GM21737 (cell line): ENCODE data around the gene PDXK.
A peak's percentile ranks its signal among the peaks of the same experiment; 100 is the strongest.

Experiments used
- ATAC-seq: cut with Tn5 transposase; IDR thresholded peaks from one replicate; pipeline ENCODE4 v1.9.1; 2021; ENCODE audit warnings: mild to moderate bottlenecking, moderate library complexity; ENCODE audit not compliant: unreplicated experiment

PDXK gene

GRCh38 chr21:43779660-43780059, 60.7 kb downstream of the PDXK start:
- ATAC-seq, result no peak

- no peak for ATAC-seq
Observed at GRCh38 chr21:43781846-43782245, 62.9 kb downstream of the PDXK start.

DNA sequence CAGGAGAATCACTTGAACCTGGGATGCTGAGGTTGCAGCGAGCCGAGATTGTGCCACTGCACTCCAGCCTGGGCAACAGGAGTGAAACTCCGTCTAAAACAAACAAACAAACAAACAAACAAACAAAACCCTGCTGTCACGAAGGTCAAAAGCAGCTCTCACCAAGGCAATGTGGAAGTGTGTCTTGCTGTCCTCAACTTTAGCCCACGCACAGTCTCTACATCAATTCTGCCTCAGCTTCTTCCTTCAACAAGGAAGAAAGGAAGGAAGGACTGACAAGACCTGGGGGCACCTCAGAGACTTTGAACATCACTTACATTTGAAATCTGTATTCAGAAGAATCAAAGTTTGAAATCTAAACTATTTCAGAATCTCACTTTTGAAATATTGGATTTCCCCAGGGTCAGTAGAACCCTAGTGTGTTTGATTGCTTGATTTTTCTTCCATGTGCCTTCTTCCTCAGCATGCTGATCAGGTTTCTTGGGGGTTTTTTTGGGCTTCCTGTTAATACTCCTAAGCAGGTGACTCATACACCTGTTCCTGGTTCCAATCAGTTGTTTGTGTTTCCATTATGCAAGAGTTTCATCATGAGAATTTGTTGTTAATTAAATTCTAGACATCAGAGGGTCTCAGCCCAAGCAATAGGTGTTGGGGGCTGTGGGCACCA, 63.6 kb downstream of the PDXK start:
- ATAC-seq, result no peak

- no peak for ATAC-seq
Observed at GRCh38 chr21:43783098-43783700, 64.3 kb downstream of the PDXK start.

DNA sequence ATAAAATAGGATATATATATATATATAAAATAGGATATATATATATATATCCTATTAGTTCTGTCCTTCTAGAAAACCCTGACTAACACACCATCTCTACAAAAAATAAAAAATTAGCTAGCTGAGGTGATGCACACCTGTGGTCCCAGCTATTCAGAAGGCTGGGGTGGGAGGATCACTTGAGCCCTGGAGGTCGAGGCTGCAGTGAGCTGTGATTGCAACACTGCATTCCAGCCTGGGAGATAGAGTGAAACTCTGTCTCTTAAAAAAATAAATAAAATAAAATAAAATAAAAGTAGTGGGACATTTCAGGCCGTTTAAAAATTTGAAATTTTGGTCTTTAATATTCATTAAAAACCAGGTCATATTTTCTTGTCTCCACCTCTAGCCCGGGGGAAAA, 66.2 kb downstream of the PDXK start:
- ATAC-seq, result no peak

DNA sequence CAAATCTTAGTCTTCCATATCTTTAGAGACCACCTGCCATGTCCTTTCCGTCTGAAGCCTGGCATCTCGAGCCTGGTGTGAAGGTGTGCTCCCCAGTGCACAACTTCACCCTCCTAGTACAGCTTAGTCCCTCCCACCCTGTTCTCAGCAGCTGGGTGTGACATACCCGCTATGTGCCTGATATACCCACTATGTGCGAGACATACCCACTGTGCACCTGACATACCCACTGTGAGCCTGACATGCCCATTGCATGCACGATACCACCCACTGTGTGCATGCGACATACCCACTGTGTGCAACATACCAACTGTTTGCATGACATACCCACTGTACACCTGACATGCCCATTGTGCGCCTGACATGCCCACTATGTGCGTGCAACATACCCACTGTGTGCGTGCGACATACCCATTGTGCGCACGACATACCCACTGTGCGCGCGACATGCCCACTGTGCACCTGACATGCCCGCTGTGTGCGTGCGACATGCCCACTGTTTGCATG, 67.4 kb downstream of the PDXK start:
- no peak for ATAC-seq

DNA sequence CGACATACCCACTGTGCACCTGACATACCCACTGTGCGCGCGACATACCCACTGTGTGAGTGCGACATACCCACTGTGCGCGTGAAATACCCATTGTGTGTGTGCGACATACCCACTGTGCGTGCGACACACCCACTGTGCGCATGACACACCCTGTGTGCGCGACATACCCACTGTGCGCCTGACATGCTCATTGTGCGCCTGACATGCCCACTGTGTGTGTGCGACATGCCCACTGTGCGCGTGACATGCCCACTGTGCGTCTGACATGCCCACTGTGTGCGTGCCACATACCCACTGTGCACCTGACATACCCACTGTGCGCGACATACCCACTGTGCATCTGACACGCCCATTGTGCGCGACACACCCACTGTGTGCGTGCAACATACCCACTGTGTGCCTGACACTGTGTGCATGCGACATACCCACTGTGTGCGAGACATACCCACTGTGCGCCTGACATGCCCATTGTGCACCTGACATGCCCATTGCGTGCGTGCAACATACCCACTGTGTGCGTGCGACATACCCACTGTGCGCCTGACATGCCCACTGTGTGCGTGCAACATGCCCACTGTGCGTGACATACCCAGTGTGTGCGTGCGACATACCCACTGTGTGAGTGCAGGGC, 68.0 kb downstream of the PDXK start:
- ATAC-seq, result no peak

GRCh38 chr21:43789276-43790009, 70.5 kb downstream of the PDXK start, which contains the start of gene RRP1:
Gene RRP1 (plus strand): TSS chr21:43789577. CDS start chr21:43789630, 53 bp downstream.
- ATAC-seq, result peak; percentile 86

- no peak for ATAC-seq
Observed at GRCh38 chr21:43790010-43790524, 71.1 kb downstream of the PDXK start.

GRCh38 chr21:43792406-43792805, 73.5 kb downstream of the PDXK start:
- ATAC-seq, result no peak

GRCh38 chr21:43793243-43793642, 74.3 kb downstream of the PDXK start:
- ATAC-seq, result no peak

- no peak for ATAC-seq
Observed at GRCh38 chr21:43794311-43794710, 75.4 kb downstream of the PDXK start.

- no peak for ATAC-seq
Observed at GRCh38 chr21:43794857-43795256, 75.9 kb downstream of the PDXK start.

- ATAC-seq, result no peak
Observed at GRCh38 chr21:43797415-43797814, 78.5 kb downstream of the PDXK start.

DNA sequence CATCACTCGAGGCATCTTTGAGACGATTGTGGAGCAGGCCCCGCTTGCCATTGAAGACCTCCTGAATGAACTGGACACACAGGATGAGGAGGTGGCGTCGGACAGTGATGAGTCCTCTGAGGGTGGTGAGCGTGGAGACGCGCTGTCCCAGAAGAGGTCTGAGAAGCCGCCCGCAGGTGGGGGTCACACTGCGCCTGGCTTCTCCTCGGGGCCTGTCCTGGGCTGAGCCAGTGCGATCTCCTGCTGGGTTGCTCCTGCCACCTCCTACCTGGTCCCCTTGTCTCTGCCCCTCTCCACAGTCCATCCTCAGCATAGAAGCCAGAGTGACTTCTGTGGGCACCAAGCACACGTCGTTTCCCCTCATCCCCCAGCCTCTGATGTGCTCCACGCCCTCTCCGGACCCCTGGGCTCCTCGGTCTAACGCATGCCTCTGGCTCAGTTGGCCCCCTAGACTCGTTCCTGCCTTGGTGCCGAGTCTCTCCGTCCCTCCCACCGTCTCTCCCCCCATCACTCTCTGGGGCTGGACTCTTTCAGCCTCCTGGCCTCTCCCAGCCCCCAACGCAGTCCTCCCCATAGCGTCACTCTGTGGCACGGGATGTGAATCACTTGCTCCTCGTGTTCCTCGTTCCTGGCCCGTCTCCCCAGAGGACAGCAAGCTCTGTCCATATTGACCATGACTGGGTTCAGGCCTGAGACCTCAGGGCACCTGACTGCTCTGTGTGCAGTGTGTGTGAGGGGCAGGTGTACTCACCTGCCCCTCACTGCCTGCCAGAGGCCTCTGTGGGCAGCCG, 79.2 kb downstream of the PDXK start:
- ATAC-seq, result no peak

- ATAC-seq, result no peak
Observed at GRCh38 chr21:43799301-43799840, 80.4 kb downstream of the PDXK start.

GRCh38 chr21:43800124-43800523, 81.2 kb downstream of the PDXK start:
- ATAC-seq, result no peak

DNA sequence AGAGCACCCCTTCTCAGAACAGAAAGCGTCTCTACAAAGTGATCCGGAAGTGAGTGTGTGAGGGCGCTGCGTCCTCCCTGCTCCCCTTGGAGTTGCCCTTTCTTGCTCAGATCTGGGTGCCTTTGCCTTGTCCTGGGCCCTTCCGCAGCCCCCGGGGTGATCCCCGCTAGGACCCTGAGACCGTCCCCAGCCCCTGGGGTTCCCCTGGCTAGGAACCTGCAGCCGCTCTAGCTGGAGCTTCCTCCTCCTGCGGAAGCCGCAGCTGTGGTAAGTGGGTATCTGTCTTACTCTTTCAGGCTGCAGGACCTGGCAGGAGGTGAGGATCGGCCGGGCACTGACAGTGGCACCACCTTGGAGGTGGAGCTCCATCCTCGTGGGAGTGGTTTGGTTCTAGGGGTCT, 81.6 kb downstream of the PDXK start:
- no peak for ATAC-seq

- no peak for ATAC-seq
Observed at GRCh38 chr21:43801006-43801783, 82.3 kb downstream of the PDXK start.
